ELF-1 (cell line): ENCODE data around the gene SLC9A1.

Experiments
- DNase-seq: peaks from one replicate; pipeline ENCODE4 v3.0.0-alpha.2; 2016; ENCODE audit warnings: low read depth, low spot score

Gene SLC9A1

GRCh38 chr1:27102707-27103468 is 52.0 kb downstream of the SLC9A1 start:
- DNase-seq, result peak; percentile 91

- DNase-seq, result no peak
Observed at GRCh38 chr1:27102134-27102706, 52.7 kb downstream of the SLC9A1 start.

- DNase-seq, result no peak
Observed at GRCh38 chr1:27101696-27102095, 53.2 kb downstream of the SLC9A1 start.

GRCh38 chr1:27101054-27101491 is 53.9 kb downstream of the SLC9A1 start:
- DNase-seq, result no peak

GRCh38 chr1:27100335-27101053 is 54.4 kb downstream of the SLC9A1 start:
- no peak for DNase-seq

GRCh38 chr1:27099587-27100334 is 55.2 kb downstream of the SLC9A1 start:
- DNase-seq, result peak; percentile 54

- DNase-seq, result peak; percentile 63
Observed at GRCh38 chr1:27099135-27099586, 55.8 kb downstream of the SLC9A1 start.

- no peak for DNase-seq
Observed at GRCh38 chr1:27098431-27099134, 56.3 kb downstream of the SLC9A1 start.

- DNase-seq, result peak; percentile 90
Observed at GRCh38 chr1:27097484-27097917, 57.4 kb downstream of the SLC9A1 start.

GRCh38 chr1:27095576-27095975 is 59.3 kb downstream of the SLC9A1 start:
- no peak for DNase-seq

- DNase-seq, result no peak
Observed at GRCh38 chr1:27092888-27093287, 62.0 kb downstream of the SLC9A1 start.

- DNase-seq, result no peak
Observed at GRCh38 chr1:27090911-27091310, 64.0 kb downstream of the SLC9A1 start.

GRCh38 chr1:27087371-27088220 is 67.3 kb downstream of the SLC9A1 start:
- no peak for DNase-seq

- no peak for DNase-seq
Observed at GRCh38 chr1:27086628-27087027, 68.3 kb downstream of the SLC9A1 start.

- no peak for DNase-seq
Observed at GRCh38 chr1:27086026-27086425, 68.9 kb downstream of the SLC9A1 start.

- DNase-seq, result no peak
Observed at GRCh38 chr1:27084107-27084506, 70.8 kb downstream of the SLC9A1 start.

- no peak for DNase-seq
Observed at GRCh38 chr1:27077968-27078367, 77.0 kb downstream of the SLC9A1 start.

- no peak for DNase-seq
Observed at GRCh38 chr1:27076803-27077202, 78.1 kb downstream of the SLC9A1 start.

- no peak for DNase-seq
Observed at GRCh38 chr1:27074175-27074780, 80.6 kb downstream of the SLC9A1 start.

GRCh38 chr1:27071049-27071416 is 83.9 kb downstream of the SLC9A1 start:
- DNase-seq, result peak; percentile 73
